Caco-2 (cell line): Measurements from ENCODE around the gene ACTN1. TPM values are rescaled to one million over a fixed set of nuclear protein-coding genes. Genes with fewer than 3 reads are reported as not detected.

Source experiments
- BruUV-seq: library from RNA; stranded (reverse); fragments of 400-500 nt; replicated peaks from 2 replicates; lab custom pipeline; 2021; lab: Mats Ljungman, UMichigan
- CTCF ChIA-PET: fragments of 300-600 bp; sonication (Branson Sonifier 250); formaldehyde crosslinking; loops from one replicate; lab custom pipeline; 2022; ENCODE audit warnings: antibody characterized with exemption; lab: Charles Lee
- POLR2A ChIA-PET: fragments of 300-600 bp; sonication (Branson Sonifier 250); formaldehyde crosslinking; loops from one replicate; lab custom pipeline; 2022; ENCODE audit warnings: antibody characterized with exemption; lab: Charles Lee
- DNase-seq, 2 experiments: peaks; one replicate each; pipeline versions ENCODE4 v3.0.0 to v3.0.0-alpha.2; 2020 to 2022
- H3K27me3 ChIP-seq: replicated peaks from 2 replicates; pipeline ENCODE4 v1.6.0; 2011; ENCODE audit warnings: low read length; ENCODE audit not compliant: control insufficient read depth, insufficient read depth
- H3K36me3 ChIP-seq: 2 replicates; pipeline ENCODE4 v1.5.1; 2011; ENCODE audit warnings: low read length; ENCODE audit not compliant: control insufficient read depth, insufficient read depth
- H3K4me1 ChIP-seq: fragments of 250-450 bp; sonication (Bioruptor Pico); 2 replicates; pipeline ENCODE4 v1.5.1; 2020; ENCODE audit warnings: mild to moderate bottlenecking
- H3K4me3 ChIP-seq: 2 replicates; pipeline ENCODE4 v1.5.1; 2011; ENCODE audit warnings: low read depth, mild to moderate bottlenecking, control low read depth, low read length
- H3K9me3 ChIP-seq: fragments of 250-450 bp; sonication (Bioruptor Pico); 2 replicates; pipeline ENCODE4 v1.5.1; 2020; ENCODE audit warnings: mild to moderate bottlenecking, moderate library complexity
- H3K27ac Mint-ChIP-seq: one replicate; pipeline ENCODE4 v1.8.0; 2022; ENCODE audit warnings: mixed read lengths; ENCODE audit not compliant: unreplicated experiment
- H3K27me3 Mint-ChIP-seq: one replicate; pipeline ENCODE4 v1.8.0; 2022; ENCODE audit warnings: mixed read lengths; ENCODE audit not compliant: insufficient read depth, unreplicated experiment
- H3K36me3 Mint-ChIP-seq: one replicate; pipeline ENCODE4 v1.8.0; 2022; ENCODE audit warnings: mild to moderate bottlenecking, mixed read lengths; ENCODE audit not compliant: insufficient read depth, unreplicated experiment
- H3K4me1 Mint-ChIP-seq: one replicate; pipeline ENCODE4 v1.8.0; 2022; ENCODE audit warnings: low read depth, mixed read lengths; ENCODE audit not compliant: unreplicated experiment
- H3K4me3 Mint-ChIP-seq: one replicate; pipeline ENCODE4 v1.8.0; 2022; ENCODE audit warnings: mild to moderate bottlenecking, moderate library complexity, mixed read lengths; ENCODE audit not compliant: unreplicated experiment
- H3K9me3 Mint-ChIP-seq: one replicate; pipeline ENCODE4 v1.8.0; 2022; ENCODE audit warnings: mixed read lengths; ENCODE audit not compliant: unreplicated experiment
- CTCF ChIP-seq, 2 experiments: fragments of 200-600 bp in 1 of 2; IDR thresholded peaks; 1 replicate in 1 of 2; 2 replicates in 1 of 2; pipeline versions ENCODE4 v1.5.1 to v1.8.0; 2011 to 2022; ENCODE audit warnings: antibody characterized with exemption in 1 of 2, control low read depth in 1 of 2, inconsistent platforms in 1 of 2, low read depth in 1 of 2, low read length in 1 of 2, mild to moderate bottlenecking in 1 of 2, moderate library complexity in 1 of 2; ENCODE audit not compliant: insufficient read depth in 1 of 2, severe bottlenecking in 1 of 2, unreplicated experiment in 1 of 2
- intact Hi-C: fragments of 100-400 bp; cut with micrococcal nuclease; formaldehyde crosslinking; loops from one replicate; pipeline ENCODE4 v1.10.0; 2022; ENCODE audit not compliant: unreplicated experiment
- total RNA-seq: library from RNA; stranded (reverse); gene quantifications from 2 replicates; pipeline ENCODE4 v1.2.3, GENCODE V29; 2022

The ACTN1 gene
- total RNA-seq, 1 experiment from 2014 or later, result 170 TPM

- H3K27me3 Mint-ChIP-seq, result no peaks in the 10 kb centered on the region
- H3K27me3 ChIP-seq, result no peaks in the 10 kb centered on the region
- no peak for TF ChIP-seq CTCF (IDR thresholded peaks at IDR 0.05; ENCODE audit: insufficient read depth in 1 of 2, low read depth in 1 of 2, low read length in 1 of 2, severe bottlenecking in 1 of 2, unreplicated experiment in 1 of 2)
- no TSS peak for BruUV-seq
- intact Hi-C loops, result loop anchor here (1.0 to 5.0 kb wide), 2 partner anchors 19 to 912 kb away; no protein-coding TSS in a partner anchor
- H3K4me3 ChIP-seq, result no peak overlapping the region
- H3K27ac Mint-ChIP-seq, result no peak overlapping the region
- H3K4me3 Mint-ChIP-seq, result peak overlapping the region; percentile 62
- POLR2A ChIA-PET, result no interaction called here
- no peaks in the 10 kb centered on the region for H3K36me3 ChIP-seq
- no peaks in the 10 kb centered on the region for H3K4me1 ChIP-seq
- DNase-seq, result no peak
- peaks cover 15% of the 10 kb centered on the region for H3K4me1 Mint-ChIP-seq
- no peaks in the 10 kb centered on the region for H3K9me3 Mint-ChIP-seq
- no peaks in the 10 kb centered on the region for H3K9me3 ChIP-seq
- H3K36me3 Mint-ChIP-seq, result no peaks in the 10 kb centered on the region
- CTCF ChIA-PET, result interaction anchor here (0.5 to 1.4 kb wide), 12 partner anchors 9 to 876 kb away, joined by 3 to 11 read pairs (median 4); no protein-coding TSS in a partner anchor
Measured at GRCh38 chr14:68844210-68844545, 134.9 kb downstream of the ACTN1 start.

- CTCF ChIA-PET, result interaction anchor here (0.6 to 1.4 kb wide), 11 partner anchors 8 to 876 kb away, joined by 3 to 11 read pairs (median 4); no protein-coding TSS in a partner anchor
- H3K27me3 Mint-ChIP-seq, result no peaks in the 10 kb centered on the region
- intact Hi-C loops, result loop anchor here (1.0 to 5.0 kb wide), 2 partner anchors 18 to 911 kb away; no protein-coding TSS in a partner anchor
- Histone ChIP-seq H3K4me3 (no peak overlapping the region), H3K36me3 (no peaks in the 10 kb centered on the region), H3K27me3 (no peaks in the 10 kb centered on the region), H3K4me1 (no peaks in the 10 kb centered on the region), H3K9me3 (no peaks in the 10 kb centered on the region)
- POLR2A ChIA-PET, result no interaction called here
- peak; percentile 88 to 93 for TF ChIP-seq CTCF (IDR thresholded peaks at IDR 0.05; ENCODE audit: insufficient read depth in 1 of 2, low read depth in 1 of 2, low read length in 1 of 2, severe bottlenecking in 1 of 2, unreplicated experiment in 1 of 2)
- H3K9me3 Mint-ChIP-seq, result no peaks in the 10 kb centered on the region
- no peaks in the 10 kb centered on the region for H3K36me3 Mint-ChIP-seq
- H3K4me1 Mint-ChIP-seq, result peaks cover 15% of the 10 kb centered on the region
- peak overlapping the region; percentile 62 for H3K4me3 Mint-ChIP-seq
- H3K27ac Mint-ChIP-seq, result no peak overlapping the region
- peak; percentile 66 to 76 for DNase-seq
- BruUV-seq, result no TSS peak
Measured at GRCh38 chr14:68843471-68844209, 135.5 kb downstream of the ACTN1 start.

- Histone ChIP-seq H3K4me1 (no peaks in the 10 kb centered on the region), H3K4me3 (no peak overlapping the region), H3K36me3 (no peaks in the 10 kb centered on the region), H3K27me3 (no peaks in the 10 kb centered on the region), H3K9me3 (no peaks in the 10 kb centered on the region)
- no peak for DNase-seq
- intact Hi-C loops, result loop anchor here (5.0 kb wide), 1 partner anchor 910 kb away; no protein-coding TSS in a partner anchor
- H3K36me3 Mint-ChIP-seq, result no peaks in the 10 kb centered on the region
- TF ChIP-seq CTCF (IDR thresholded peaks at IDR 0.05; ENCODE audit: insufficient read depth in 1 of 2, low read depth in 1 of 2, low read length in 1 of 2, severe bottlenecking in 1 of 2, unreplicated experiment in 1 of 2), result no peak
- peaks cover 15% of the 10 kb centered on the region for H3K4me1 Mint-ChIP-seq
- ChIA-PET POLR2A (no interaction called here), CTCF (no interaction called here)
- no peaks in the 10 kb centered on the region for H3K9me3 Mint-ChIP-seq
- no peak overlapping the region for H3K27ac Mint-ChIP-seq
- no peaks in the 10 kb centered on the region for H3K27me3 Mint-ChIP-seq
- BruUV-seq, result no TSS peak
- H3K4me3 Mint-ChIP-seq, result no peak overlapping the region
Measured at GRCh38 chr14:68842298-68842697, 136.8 kb downstream of the ACTN1 start.
